ENCODE results near the gene C11orf91.
"Not testable (repeated sequence)": the region's sequence is repeated elsewhere in the genome, so short reads cannot be mapped to it uniquely, and the experiment has no call there.

Gene C11orf91

GRCh38 chr11:33667819-33668467 is 32.7 kb downstream of the C11orf91 start:
- no peak for TF ChIP-seq POLR2A (IDR thresholded peaks at IDR 0.05; ENCODE audit: extremely low read depth, insufficient read length)
- no peak for TF ChIP-seq MYC (IDR thresholded peaks at IDR 0.05; ENCODE audit: low read depth, low read length)
- TF ChIP-seq CTCF (IDR thresholded peaks at IDR 0.05; ENCODE audit: low read depth, low read length): no peak
- TF ChIP-seq MAX (IDR thresholded peaks at IDR 0.05; ENCODE audit: low read depth, low read length): no peak
- no peak for DNase-seq (ENCODE audit: low read depth)
- H3K4me3 ChIP-seq (ENCODE audit: low read depth, low read length): no peak overlapping the region

GRCh38 chr11:33665350-33666106 is 35.1 kb downstream of the C11orf91 start:
- no peak for DNase-seq (ENCODE audit: low read depth)

GRCh38 chr11:33664827-33665226 is 35.8 kb downstream of the C11orf91 start:
- DNase-seq (ENCODE audit: low read depth): no peak
- TF ChIP-seq POLR2A (IDR thresholded peaks at IDR 0.05; ENCODE audit: extremely low read depth, insufficient read length): no peak
- TF ChIP-seq CTCF (IDR thresholded peaks at IDR 0.05; ENCODE audit: low read depth, low read length): no peak
- no peak for TF ChIP-seq MAX (IDR thresholded peaks at IDR 0.05; ENCODE audit: low read depth, low read length)
- TF ChIP-seq MYC (IDR thresholded peaks at IDR 0.05; ENCODE audit: low read depth, low read length): no peak
- H3K4me3 ChIP-seq (ENCODE audit: low read depth, low read length): no peak overlapping the region

More at GRCh38 chr11:33665350-33666106, 35.1 kb downstream of the C11orf91 start:
- no peak for TF ChIP-seq CTCF (IDR thresholded peaks at IDR 0.05; ENCODE audit: low read depth, low read length)
- TF ChIP-seq MYC (IDR thresholded peaks at IDR 0.05; ENCODE audit: low read depth, low read length): no peak
- TF ChIP-seq POLR2A (IDR thresholded peaks at IDR 0.05; ENCODE audit: extremely low read depth, insufficient read length): no peak
- no peak for TF ChIP-seq MAX (IDR thresholded peaks at IDR 0.05; ENCODE audit: low read depth, low read length)
- no peak overlapping the region for H3K4me3 ChIP-seq (ENCODE audit: low read depth, low read length)

- TF ChIP-seq MAX (IDR thresholded peaks at IDR 0.05; ENCODE audit: low read depth, low read length) (no peak), POLR2A (IDR thresholded peaks at IDR 0.05; ENCODE audit: extremely low read depth, insufficient read length) (no peak), CTCF (IDR thresholded peaks at IDR 0.05; ENCODE audit: low read depth, low read length) (no peak), MYC (IDR thresholded peaks at IDR 0.05; ENCODE audit: low read depth, low read length) (no peak)
- DNase-seq (ENCODE audit: low read depth): no peak
- no peak overlapping the region for H3K4me3 ChIP-seq (ENCODE audit: low read depth, low read length)
These were observed 36.5 kb downstream of the C11orf91 start for GRCh38 chr11:33664166-33664565.

- DNase-seq (ENCODE audit: low read depth): no peak
- H3K4me3 ChIP-seq (ENCODE audit: low read depth, low read length): no peak overlapping the region
- TF ChIP-seq POLR2A (IDR thresholded peaks at IDR 0.05; ENCODE audit: extremely low read depth, insufficient read length) (no peak), MAX (IDR thresholded peaks at IDR 0.05; ENCODE audit: low read depth, low read length) (no peak), CTCF (IDR thresholded peaks at IDR 0.05; ENCODE audit: low read depth, low read length) (no peak)
These were observed 37.5 kb downstream of the C11orf91 start for GRCh38 chr11:33663121-33663520.

GRCh38 chr11:33661526-33661925 is 39.1 kb downstream of the C11orf91 start:
- not testable (repeated sequence) for H3K4me3 ChIP-seq (ENCODE audit: low read depth, low read length); DNase-seq (ENCODE audit: low read depth)
